Measurements from ENCODE around the gene ARMC9. TPM values are rescaled to one million over a fixed set of nuclear protein-coding genes. Genes with fewer than 3 reads are reported as not detected.

ARMC9 gene
- total RNA-seq, 2 donors from 2014 or later, result 41.7 to 51.5 TPM

DNA sequence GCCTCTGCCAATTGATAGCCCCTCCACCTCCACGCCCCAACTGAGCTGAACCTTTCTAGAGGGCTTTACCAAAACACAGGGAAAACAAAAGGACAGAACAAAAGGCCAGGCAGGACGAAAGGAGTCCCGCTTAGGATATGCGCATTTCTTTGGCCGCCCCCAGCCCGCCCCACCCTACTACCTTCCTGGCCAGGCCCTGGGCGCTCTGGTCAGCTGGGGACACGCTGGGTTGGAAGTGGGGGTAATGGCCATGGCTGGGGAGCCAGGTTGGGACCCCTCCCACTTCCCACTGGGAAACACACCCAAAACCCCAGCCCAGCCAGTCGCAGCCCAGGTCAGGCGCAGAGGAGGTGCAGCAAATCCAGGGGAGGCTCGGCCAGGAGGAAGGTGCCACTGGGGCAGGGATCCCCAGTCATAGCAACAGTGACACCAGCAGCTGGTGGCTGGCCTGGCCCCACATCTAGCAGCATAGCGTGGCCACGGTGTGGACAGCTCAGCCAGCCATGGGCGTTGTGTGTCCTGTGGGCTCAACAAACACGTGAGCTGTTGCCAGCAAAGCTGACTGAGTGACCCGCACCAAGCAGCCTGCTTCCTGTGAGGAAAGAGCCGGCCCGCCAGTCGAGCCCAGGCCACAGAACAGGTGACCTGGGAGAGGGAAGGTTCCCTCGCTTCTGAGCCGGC, 172.5 kb downstream of the ARMC9 start:
- H3K36me3 ChIP-seq (ENCODE audit: control insufficient read depth, insufficient read depth, low read length), result no peaks in the 10 kb centered on the region
- H3K4me3 ChIP-seq (ENCODE audit: low read length), result no peak overlapping the region
- H3K27ac Mint-ChIP-seq, result peak overlapping the region; percentile 87
- peaks cover 19% of the 10 kb centered on the region for H3K4me1 Mint-ChIP-seq
- WGBS, 2 experiments (ENCODE audit: insufficient coverage in 1 of 2, insufficient read length in 1 of 2), result 73 to 75% methylated on average over 11 to 21 of the region's 21 CpGs
- TF ChIP-seq, protein P1, sequence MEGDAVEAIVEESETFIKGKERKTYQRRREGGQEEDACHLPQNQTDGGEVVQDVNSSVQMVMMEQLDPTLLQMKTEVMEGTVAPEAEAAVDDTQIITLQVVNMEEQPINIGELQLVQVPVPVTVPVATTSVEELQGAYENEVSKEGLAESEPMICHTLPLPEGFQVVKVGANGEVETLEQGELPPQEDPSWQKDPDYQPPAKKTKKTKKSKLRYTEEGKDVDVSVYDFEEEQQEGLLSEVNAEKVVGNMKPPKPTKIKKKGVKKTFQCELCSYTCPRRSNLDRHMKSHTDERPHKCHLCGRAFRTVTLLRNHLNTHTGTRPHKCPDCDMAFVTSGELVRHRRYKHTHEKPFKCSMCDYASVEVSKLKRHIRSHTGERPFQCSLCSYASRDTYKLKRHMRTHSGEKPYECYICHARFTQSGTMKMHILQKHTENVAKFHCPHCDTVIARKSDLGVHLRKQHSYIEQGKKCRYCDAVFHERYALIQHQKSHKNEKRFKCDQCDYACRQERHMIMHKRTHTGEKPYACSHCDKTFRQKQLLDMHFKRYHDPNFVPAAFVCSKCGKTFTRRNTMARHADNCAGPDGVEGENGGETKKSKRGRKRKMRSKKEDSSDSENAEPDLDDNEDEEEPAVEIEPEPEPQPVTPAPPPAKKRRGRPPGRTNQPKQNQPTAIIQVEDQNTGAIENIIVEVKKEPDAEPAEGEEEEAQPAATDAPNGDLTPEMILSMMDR (conservative IDR thresholded peaks at IDR 0.05), result no peak
- DNase-seq, result peak; percentile 88
- no peak overlapping the region for H3K9ac ChIP-seq (ENCODE audit: extremely low read depth, low read length, poor library complexity, severe bottlenecking)
- H3K4me3 Mint-ChIP-seq, result no peak overlapping the region
- peaks cover 5% of the 10 kb centered on the region for H3K36me3 Mint-ChIP-seq (ENCODE audit: low read depth)
- no peaks in the 10 kb centered on the region for H3K27me3 Mint-ChIP-seq (ENCODE audit: insufficient read depth)
- peaks cover 4% of the 10 kb centered on the region for H3K9me3 Mint-ChIP-seq
- H3K27me3 ChIP-seq (ENCODE audit: control insufficient read depth, insufficient read depth, low read length, poor library complexity, severe bottlenecking), result no peaks in the 10 kb centered on the region
- no peaks in the 10 kb centered on the region for H3K4me1 ChIP-seq (ENCODE audit: control insufficient read depth, insufficient read depth, low read length)
- H3K9me3 ChIP-seq (ENCODE audit: control insufficient read depth, low read length), result no peaks in the 10 kb centered on the region
- H3K27ac ChIP-seq (ENCODE audit: low read depth, low read length), result no peak overlapping the region

DNA sequence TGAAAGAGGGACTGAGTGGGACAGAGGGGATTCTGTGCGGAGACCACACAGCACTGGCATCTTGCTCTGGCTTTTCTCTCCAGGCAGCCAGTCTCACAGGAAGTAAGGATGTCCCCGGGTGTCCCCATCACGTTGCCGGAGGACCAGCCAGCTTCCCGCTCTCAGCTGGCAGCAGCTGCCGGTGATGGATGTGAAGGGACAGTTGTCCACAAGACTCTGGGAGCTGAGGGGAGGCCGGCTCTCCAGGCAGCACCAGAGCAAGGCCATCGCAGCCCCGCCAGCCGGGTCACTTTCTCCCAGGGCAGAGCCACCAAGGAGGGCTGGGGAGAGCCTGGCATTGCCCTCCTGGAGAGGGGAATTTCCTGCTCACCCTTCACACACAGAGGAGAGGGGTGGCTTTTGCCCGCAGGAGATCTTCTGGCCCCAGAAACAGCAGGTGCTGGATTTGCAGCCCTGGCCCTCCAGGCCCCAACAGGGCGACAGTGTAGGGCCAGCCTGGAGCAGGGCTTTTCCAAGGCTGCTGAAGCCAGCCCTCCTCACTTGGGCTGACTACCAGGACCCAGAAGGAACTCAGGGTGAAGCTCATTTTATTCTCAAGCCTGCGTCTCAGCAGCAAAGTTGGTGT, 173.1 kb downstream of the ARMC9 start:
- H3K4me1 ChIP-seq (ENCODE audit: control insufficient read depth, insufficient read depth, low read length), result no peaks in the 10 kb centered on the region

DNA sequence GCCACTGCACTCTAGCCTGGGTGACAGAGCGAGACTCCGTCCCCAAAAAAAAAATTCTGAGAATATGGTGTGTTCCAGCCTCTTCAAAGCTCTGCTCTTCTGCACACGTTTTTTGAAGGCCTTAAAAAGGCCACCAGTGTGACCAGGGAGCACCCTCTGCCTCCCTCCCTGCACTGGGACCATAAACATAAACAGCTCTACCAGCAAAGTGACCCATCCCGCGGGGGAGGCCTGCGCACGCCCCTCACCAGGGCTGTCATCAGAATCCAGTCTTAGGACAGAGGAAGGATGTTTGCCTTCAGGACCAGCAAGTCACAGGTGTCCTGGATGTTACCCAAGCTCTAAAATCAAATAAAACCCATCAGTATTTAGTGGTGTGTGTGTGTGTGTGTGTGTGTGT, 173.9 kb downstream of the ARMC9 start:
- Mint-ChIP-seq H3K27me3 (ENCODE audit: insufficient read depth) (no peaks in the 10 kb centered on the region), H3K9me3 (peaks cover 4% of the 10 kb centered on the region), H3K4me3 (no peak overlapping the region), H3K4me1 (peaks cover 29% of the 10 kb centered on the region), H3K27ac (no peak overlapping the region), H3K36me3 (ENCODE audit: low read depth) (peaks cover 4% of the 10 kb centered on the region)
- Histone ChIP-seq H3K27me3 (ENCODE audit: control insufficient read depth, insufficient read depth, low read length, poor library complexity, severe bottlenecking) (no peaks in the 10 kb centered on the region), H3K9ac (ENCODE audit: extremely low read depth, low read length, poor library complexity, severe bottlenecking) (no peak overlapping the region), H3K4me1 (ENCODE audit: control insufficient read depth, insufficient read depth, low read length) (no peaks in the 10 kb centered on the region), H3K9me3 (ENCODE audit: control insufficient read depth, low read length) (no peaks in the 10 kb centered on the region), H3K27ac (ENCODE audit: low read depth, low read length) (no peak overlapping the region), H3K36me3 (ENCODE audit: control insufficient read depth, insufficient read depth, low read length) (no peaks in the 10 kb centered on the region), H3K4me3 (ENCODE audit: low read length) (no peak overlapping the region)
- TF ChIP-seq, protein P1 (conservative IDR thresholded peaks at IDR 0.05), result no peak
- 92 to 95% methylated on average over 6 to 7 of the region's 7 CpGs for WGBS, 2 experiments (ENCODE audit: insufficient coverage in 1 of 2, insufficient read length in 1 of 2)
- peak; percentile 48 for DNase-seq

More for the DNA sequence above, 173.1 kb downstream of the ARMC9 start:
- Histone ChIP-seq H3K27me3 (ENCODE audit: control insufficient read depth, insufficient read depth, low read length, poor library complexity, severe bottlenecking) (no peaks in the 10 kb centered on the region), H3K27ac (ENCODE audit: low read depth, low read length) (no peak overlapping the region), H3K36me3 (ENCODE audit: control insufficient read depth, insufficient read depth, low read length) (no peaks in the 10 kb centered on the region), H3K4me3 (ENCODE audit: low read length) (no peak overlapping the region), H3K9me3 (ENCODE audit: control insufficient read depth, low read length) (no peaks in the 10 kb centered on the region), H3K9ac (ENCODE audit: extremely low read depth, low read length, poor library complexity, severe bottlenecking) (no peak overlapping the region)
- H3K36me3 Mint-ChIP-seq (ENCODE audit: low read depth), result peaks cover 4% of the 10 kb centered on the region
- H3K27me3 Mint-ChIP-seq (ENCODE audit: insufficient read depth), result no peaks in the 10 kb centered on the region
- DNase-seq, result no peak
- peak overlapping the region; percentile 87 for H3K27ac Mint-ChIP-seq
- peaks cover 22% of the 10 kb centered on the region for H3K4me1 Mint-ChIP-seq
- TF ChIP-seq, protein P1 (conservative IDR thresholded peaks at IDR 0.05), result no peak
- peaks cover 4% of the 10 kb centered on the region for H3K9me3 Mint-ChIP-seq
- 88 to 90% methylated on average over 5 to 13 of the region's 13 CpGs for WGBS, 2 experiments (ENCODE audit: insufficient coverage in 1 of 2, insufficient read length in 1 of 2)
- no peak overlapping the region for H3K4me3 Mint-ChIP-seq
